ENCODE measurements around the gene TEX44.

GRCh38 chr2:231613331-231613662, 20.6 kb downstream of the TEX44 start:
- TF ChIP-seq CTCF (IDR thresholded peaks at IDR 0.05; ENCODE audit: insufficient read depth, low read depth, low read length) (no peak), EZH2 (IDR thresholded peaks at IDR 0.05; ENCODE audit: insufficient read depth, low read length) (no peak)

Measured in astrocyte (in vitro differentiated cells and primary cell).